Endometrial microvascular endothelial cells (primary cell): ENCODE data around the gene FOXL3. TPM values are rescaled to one million over a fixed set of nuclear protein-coding genes. Genes with fewer than 3 reads are reported as not detected.

ENCODE experiments used
- in situ Hi-C: cut with HindIII; loops from 2 replicates; pipeline ENCODE4 v1.10.0; 2017; ENCODE audit warnings: low sequenced_read_pairs, low pct_unique_long_range_greater_than_20kb; ENCODE audit errors: inconsistent ontology term
- total RNA-seq: library from RNA; depleted of rRNA; stranded (reverse); fragments of >200 nt; gene quantifications from one replicate; pipeline ENCODE4 v1.2.3, GENCODE V29; 2015; ENCODE audit errors: inconsistent ontology term

Gene FOXL3
- total RNA-seq, 1 donor from 2014 or later, result not detected

DNA sequence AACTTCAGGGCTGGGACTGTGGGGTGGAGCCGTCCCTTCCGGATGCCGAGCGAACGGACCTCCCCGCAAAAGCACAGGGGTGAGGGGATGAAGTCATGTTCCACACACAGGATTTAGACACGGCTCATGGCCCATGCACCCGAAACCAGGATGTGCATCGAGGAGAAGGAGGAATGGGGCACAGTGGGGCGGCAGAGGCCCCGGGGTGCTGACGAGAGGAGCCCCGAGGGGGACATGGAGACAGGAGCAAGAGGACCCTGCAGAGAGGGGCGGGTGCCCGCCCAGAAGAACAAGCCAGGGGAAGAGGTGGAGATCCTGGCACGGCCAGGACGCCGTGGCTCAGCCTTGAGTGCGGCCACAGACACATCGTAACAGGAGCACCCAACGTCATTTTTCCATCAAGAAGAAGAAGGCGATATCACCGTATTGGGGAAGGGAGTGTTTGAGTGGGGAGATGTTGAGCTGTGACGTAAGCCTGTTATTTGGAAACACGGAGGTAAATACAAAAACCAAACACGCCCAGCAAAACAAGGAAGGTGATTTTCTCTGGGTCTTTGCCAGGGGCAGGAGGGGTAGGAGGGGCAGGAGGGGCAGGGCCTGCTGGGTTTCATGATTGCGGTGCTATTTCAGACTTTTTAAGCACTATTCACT, 25.3 kb upstream of the FOXL3 start:
- in situ Hi-C loops, result no loop called here

DNA sequence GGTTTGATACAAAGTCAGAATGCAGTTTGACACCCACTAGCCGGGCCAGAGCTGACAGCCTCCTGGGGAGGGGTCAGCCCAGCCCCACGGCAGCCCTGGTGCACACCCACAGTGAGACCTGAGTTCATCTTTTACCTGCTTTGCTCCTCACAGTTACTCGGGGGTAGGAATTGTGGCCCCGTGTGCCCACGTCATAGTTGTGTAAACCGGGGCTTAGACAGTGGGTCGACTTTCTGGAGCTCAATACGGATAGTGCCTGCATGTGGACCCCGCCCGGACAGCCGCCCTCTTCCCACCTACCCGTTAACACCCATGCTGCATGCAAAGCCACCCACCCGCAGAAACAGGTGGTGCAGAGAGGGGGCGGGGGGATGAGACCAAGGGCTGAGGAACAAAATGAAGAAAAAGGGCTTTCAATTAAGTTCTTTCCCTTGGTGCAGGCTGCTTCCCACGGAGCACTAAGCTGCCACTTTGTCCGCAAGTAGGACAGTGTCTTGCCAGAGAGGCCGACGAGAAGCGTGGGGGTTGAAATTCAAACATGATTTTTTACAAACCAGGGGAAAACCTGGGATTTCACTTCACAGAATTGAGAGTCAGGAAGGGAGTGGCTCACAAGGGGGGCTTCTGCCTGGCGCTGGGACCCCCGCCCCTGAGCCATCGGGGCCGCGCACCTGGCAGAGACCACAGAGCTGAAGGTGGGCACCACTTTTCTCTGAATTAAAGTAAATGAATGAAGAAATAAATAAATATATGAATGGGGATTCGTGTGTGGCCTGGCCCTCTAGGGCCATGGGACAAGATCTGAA, 24.6 kb upstream of the FOXL3 start:
- in situ Hi-C loops, result no loop called here

DNA sequence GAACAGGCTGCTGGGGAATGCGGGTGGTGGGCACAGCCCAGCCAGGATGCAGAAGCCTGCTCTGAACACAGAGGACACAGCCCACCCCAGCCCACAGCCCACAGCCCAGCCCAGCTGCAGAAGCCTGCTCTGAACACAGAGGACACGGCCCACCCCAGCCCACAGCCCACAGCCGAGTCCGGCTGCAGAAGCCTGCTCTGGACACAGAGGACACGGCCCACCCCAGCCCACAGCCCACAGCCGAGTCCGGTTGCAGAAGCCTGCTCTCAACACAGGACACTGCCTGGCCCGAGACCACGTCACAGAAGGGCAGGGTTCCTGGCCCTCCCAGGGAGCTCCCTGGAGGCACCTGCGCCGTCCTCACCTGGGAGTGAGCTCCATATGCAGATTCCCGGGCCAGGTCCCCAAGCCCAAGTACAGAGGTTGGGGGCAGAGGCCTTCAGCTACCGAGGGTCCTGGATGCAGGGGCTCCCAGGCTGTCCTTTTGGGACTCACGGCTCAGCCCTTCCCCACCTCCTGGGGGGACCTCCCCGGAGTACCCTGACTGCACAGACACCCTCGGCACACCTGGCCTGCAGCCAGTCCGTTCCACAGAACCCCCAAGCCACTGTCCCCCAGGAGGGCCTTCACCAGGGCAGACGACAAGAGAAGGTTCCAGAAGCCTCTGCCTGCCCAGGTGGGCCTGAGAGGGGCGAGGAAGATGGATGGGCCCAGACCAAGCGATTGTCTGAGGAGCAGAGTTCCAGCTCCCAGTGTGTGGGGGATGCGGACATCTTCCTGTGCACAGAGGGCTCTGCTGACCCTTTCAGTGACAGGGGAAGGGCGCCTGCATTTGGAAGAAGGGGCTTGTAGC, 23.7 kb upstream of the FOXL3 start:
- in situ Hi-C loops, result no loop called here

DNA sequence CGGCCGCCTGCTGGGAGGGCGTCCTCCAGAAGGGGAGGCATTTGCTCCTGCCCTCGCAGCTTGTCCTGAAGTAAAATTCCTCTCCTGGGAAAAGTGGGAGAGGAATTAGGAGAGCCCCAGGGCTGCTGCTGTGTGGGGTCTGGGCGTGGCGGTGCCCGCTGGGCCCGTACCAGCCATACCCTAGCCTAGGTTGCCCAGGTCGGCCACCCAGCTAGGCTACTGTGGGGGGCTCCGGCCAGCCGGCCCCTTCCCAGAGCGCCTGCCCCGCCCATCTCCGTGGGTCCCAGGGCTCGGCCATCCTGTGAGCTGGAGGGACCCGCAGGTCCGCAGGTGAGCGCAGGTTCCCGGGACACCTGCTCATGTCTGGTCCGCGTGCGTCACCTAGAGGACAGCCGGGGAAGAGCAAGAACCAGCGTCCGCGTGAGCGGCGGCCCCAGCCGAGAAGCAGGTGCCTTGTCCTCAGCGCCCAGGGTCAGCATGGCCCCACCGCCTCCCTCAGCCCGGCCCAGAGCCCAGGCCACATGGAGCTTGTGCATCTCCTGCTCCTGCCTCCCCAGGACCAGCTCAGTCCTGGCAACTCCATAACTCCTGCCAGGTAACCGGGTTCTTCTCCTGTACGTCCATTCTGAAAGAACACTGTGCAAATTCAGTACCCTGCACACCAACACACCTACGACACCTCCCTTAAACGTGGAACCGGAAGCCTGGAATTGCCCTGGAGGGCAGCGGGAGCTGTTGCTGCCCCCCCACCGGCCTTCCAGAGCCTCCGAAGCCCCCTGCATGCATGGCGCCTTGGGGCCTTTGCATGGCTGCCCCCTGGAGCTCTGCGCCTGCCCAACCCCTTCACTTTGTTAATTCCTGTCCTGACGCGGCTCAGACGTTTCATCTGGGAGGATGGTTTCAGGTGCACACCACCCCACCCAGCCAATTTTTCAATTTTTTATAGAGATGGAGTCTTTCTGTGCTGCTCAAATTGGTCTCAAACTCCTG, 22.8 kb upstream of the FOXL3 start:
- in situ Hi-C loops, result no loop called here

DNA sequence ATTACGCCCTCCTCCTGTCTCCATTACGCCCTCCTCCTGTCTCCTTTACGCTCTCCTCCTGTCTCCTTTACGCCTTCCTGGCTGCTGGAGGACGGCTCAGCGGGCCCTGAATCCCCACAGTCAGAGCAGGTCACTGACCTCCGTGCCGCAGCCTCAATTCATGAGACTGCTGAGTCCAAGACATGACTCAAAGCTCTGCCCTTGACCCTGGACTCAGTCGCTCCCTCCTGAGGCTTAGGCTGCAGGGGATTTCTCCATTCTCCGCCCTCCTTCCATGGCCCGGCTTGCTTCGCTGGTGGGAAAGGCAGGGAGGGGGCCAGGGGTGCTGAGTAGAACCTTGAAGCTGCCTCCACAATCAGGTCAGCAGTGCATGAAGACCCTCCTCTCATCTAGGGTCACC, 21.0 kb upstream of the FOXL3 start:
- in situ Hi-C loops, result no loop called here

DNA sequence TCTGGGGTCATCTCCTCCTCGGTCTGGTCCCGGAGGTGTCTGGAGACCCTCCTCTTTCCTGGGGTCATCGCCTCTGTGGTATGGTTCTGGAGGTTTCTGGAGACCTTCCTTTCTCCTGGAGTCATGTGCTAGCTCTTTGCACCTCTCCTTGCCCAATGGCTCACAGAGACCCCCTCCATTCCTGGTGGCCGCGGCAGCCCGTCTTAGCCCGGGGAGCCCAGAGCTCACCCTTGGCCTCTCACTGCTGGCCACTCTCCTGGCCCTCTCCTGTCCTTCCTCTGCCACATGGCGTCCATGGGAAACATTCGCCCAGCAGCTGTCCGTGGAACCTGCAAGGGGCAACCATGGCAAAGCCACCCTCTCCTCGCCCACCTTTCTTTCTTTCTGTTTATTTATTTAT, 20.2 kb upstream of the FOXL3 start:
- in situ Hi-C loops, result no loop called here

DNA sequence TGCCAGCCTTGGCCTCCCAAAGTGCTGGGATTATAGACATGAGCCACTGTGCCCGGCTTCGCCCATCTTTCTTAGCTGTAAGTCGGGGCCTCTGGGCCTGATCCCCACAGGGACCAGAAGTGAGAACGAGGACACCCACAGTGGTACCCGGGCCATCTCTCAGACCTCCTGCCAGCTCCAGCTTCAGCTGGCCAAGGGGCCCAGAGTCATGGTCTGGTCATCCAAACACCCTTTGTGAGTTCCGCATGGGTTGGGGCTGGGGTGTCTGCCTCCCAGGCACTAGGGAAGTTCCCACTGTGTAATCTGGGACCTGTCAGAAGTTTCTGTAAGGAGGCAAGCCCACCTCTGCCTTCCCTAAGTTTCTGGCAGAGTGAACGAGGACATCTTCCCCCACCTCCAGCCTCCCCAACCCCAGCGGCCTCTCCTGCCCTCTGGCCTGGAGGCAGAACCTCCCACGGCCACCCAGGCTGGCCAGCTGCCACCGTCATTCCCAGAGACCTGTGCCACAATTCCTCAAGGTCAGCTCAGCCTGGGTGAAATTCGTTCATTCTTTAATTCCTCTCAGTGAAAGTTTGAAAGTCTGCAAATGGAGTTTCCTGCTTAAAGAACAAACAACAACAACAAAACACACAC, 19.5 kb upstream of the FOXL3 start:
- in situ Hi-C loops, result no loop called here

DNA sequence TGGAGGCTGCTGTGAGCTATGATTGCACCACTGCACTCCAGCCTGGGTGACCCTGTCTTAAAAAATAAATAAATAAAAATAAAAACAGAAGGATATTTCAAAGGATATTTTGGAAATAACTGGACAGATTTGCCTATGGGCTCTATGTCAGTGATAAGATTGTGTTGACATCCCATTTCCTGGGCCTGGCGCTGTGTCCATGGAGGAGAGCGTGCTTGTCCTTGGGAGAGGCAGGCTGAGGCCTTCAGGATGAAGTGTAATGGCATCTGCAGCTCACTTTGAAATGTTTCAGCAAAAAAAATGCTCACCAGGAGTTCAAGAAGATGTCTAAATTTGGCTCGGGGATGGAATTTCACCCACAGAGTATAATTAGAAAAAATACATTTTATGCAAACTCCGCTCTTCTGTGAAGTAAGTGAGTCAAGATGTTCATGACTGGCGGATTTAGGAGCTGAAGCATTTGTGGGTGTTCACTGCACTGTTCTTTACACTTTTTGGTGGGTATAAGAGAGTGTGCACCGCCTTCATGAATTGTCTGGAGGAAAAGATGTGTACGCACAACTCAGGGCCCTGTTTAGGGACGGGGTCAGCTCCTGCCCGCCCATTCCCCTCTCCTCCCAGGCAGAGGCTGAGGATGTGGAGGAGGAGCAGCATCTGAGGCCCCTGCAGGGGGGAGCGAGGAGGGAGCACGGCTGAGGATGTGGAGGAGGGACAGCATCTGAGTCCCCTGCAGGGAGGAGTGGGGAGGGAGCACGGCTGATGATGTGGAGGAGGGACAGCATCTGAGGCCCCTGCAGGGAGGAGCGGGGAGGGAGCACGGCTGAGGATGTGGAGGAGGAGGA, 18.5 kb upstream of the FOXL3 start:
- in situ Hi-C loops, result no loop called here

DNA sequence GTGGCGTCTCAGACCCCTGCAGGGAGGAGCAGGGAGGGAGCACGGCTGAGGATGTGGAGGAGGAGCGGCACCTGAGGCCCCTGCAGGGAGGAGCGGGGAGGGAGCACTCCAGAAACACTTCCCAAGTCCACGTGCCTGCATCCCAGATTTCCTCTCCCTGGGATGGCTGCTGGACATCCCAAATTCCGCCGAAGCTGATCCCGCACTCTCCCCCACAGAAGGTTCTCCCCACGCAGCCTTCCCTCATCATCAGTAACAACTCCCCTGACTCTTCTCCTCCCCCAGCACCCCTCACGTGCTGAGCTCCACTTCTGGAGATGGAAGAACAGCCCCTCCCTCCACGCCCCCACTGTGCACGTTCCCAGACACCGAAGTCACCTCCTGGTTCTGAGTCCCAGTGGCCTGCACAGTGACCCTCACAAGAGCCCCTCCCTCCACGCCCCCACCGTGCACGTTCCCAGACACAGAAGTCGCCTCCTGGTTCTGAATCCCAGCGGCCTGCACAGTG, 17.8 kb upstream of the FOXL3 start:
- in situ Hi-C loops, result no loop called here

DNA sequence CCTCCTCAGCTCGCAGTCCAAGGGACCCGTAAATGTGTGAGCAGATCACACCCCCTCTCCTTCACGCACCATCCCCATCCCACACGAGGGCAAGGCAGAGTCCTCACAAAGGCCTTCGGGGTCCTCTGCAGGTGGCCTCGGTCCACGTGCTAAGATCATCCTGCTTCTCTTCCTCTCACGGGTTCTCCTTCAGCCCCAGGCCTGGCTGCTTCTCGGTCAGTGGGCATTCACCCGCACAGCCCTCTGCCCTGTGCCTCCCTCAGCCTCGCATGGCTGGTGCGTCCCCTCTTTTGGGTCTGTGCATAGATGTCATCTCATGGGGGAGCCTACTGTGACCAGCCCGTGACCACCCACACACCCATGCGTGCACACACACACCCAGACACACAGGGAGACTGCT, 17.3 kb upstream of the FOXL3 start:
- in situ Hi-C loops, result no loop called here

DNA sequence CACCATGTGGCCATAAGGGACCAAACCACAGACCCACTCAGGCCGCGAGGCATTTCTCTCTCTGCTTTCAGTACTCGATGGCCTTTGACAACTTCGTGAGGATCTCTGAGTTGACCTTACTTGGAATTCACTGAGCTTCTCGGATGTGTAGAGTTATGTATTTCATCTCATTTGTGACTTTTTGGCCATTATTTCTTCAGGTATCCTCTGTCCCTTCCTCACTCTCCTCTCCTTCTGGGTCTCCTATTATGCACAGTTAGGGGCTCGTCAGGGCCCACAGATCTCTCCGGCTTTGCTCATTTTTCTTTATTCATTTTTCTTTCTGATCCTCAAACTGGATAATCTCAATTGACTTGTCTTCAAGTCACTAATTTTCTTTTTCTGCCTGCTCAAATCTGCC, 16.6 kb upstream of the FOXL3 start:
- in situ Hi-C loops, result no loop called here

DNA sequence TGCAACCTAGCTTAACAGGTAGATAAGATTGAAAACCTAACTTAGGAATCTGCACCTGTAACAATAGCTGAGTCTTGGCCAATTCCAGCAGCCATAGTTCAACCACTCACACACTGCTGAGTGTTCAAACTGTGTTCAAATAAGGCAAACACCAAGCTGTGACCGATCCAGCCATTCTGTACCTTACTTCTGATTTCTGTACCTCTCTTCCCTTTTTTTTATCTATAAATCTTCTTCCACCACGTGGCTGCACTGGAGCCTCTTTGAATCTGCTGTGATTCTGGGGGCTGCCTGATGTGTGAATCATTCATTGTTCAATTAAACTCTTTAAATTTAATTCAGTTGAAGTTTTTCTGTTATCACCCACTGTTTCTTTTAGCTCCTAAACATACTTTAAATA, 15.7 kb upstream of the FOXL3 start:
- in situ Hi-C loops, result no loop called here

DNA sequence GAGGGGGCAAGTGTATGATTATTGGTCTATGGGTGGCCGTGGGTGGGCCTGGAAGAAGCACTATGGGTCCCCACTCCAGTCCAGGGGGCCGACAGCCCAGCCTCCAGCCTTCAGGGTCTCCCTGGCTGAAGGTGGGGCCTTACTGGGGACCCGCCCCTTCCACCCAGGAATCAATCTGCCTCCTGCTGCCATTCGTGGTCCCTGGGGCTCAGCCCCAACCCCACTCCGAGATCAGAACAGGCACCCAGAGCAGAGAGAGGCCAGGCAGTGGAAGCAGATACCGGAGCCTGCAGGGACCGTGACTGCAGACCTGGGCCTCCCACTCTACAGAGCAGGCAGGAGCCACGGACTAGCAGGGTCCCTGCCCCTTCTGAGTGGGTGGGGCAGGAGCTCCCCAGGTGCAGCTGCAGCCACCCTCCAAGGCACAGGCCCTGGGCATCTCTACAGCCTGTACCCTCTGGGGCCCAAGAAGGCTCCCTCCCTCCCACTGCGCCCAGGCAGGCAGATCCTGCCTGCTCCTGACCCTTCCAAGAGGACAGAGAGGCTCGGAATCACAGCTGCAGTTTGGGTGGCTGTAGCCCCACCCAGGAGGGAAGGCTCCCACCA, 13.6 kb upstream of the FOXL3 start:
- in situ Hi-C loops, result no loop called here

DNA sequence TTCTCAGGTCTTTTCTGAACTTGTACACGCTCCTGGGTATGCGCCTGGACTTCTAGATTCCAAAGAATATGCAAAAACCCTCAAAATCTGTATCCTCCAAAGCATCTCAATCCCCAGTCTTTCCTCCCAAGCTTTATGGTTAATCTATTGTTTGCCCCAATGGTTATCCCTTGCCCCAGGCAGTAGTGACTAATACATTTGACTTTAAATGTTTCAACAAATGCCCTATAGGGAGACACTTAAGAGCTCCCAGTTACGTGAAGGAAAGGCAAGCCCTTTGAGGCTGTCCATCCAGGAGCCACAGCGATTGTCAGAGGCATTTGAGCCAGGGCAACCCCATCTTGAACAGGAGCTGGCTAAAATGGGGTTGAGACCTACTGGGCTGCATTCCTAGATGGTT, 12.7 kb upstream of the FOXL3 start:
- in situ Hi-C loops, result no loop called here

DNA sequence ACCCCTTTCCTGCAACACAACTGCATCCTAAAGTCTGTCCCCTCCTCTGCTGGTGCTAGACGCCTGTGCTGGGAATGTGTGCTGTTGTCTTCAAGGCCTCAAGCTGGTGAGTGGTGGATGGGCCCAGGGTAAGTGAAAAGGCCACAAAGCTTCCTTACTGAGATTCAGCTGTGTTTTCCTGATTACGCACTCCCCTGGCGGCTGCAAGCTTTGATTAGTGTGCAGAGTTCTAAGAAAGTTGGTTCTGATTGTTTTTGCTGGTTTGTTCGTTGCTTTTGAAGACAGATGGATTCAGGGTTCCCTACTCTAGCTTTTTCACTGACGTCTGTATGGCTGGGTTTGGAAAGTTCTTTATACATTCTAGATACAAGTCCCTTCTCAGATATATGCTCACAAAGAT, 11.9 kb upstream of the FOXL3 start:
- in situ Hi-C loops, result no loop called here

DNA sequence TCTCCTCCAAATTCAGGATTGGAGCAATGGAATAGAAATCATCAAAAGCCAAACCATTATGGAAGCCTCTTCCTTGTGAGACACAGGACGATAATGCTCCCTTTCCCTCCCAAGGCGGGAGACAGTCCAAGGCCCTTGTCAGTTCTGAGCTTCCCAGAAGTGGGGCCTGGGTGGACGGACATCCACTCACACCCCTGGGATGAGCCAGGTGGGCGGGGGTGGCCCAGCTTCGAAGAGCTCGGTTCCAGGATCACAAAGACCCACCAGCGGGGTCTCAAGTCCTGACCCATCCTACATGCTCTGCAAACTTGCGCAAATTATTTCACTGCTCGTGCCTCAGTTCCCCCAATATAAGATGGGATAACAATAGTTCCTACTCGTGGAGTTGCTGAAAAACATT, 10.1 kb upstream of the FOXL3 start:
- in situ Hi-C loops, result no loop called here

DNA sequence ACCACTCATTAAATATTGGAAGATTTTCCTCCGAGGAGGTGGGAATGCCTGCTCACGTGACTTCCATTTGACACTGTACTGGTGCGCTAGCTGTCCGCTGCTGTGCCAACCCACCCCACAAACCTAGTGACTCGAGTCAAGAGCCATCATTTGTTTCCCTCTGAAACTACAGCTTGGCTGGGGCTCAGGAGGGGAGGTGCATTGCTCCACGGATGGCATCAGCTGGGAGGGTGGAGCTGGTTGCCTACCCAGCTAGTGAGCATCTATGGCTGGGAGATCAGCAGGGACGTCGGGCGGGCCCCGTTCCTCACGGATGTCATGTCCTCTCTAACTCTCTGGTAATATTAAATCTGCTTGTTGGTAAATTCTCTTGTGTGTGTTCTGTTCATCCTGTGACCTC, 9.5 kb upstream of the FOXL3 start:
- in situ Hi-C loops, result no loop called here
